Measurements from ENCODE around the gene RCHY1. TPM values are rescaled to one million over a fixed set of nuclear protein-coding genes. Genes with fewer than 3 reads are reported as not detected.

RCHY1 gene
- total RNA-seq, 2 donors from 2014 or later, result 31.4 to 41.2 TPM

DNA sequence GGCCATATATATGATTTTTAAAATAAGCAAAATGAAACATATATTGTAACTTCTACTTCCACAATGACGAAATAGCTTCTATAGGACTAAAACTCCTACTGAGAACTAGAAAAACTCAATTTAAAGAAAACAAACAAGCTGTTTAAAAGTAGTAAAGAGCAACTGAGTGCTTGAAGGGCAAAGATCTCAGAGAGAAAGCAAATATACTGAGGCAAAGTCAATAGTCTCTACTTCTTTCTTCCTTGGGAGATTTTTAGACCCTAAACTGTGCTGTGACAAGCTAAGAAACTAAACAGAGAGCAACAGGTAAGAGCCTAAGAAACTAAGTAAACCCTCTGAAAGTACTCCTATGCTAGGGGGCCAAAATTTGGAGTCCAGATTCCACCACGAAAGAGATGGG is 8.6 kb downstream of the RCHY1 start:
- TF ChIP-seq, protein P1, sequence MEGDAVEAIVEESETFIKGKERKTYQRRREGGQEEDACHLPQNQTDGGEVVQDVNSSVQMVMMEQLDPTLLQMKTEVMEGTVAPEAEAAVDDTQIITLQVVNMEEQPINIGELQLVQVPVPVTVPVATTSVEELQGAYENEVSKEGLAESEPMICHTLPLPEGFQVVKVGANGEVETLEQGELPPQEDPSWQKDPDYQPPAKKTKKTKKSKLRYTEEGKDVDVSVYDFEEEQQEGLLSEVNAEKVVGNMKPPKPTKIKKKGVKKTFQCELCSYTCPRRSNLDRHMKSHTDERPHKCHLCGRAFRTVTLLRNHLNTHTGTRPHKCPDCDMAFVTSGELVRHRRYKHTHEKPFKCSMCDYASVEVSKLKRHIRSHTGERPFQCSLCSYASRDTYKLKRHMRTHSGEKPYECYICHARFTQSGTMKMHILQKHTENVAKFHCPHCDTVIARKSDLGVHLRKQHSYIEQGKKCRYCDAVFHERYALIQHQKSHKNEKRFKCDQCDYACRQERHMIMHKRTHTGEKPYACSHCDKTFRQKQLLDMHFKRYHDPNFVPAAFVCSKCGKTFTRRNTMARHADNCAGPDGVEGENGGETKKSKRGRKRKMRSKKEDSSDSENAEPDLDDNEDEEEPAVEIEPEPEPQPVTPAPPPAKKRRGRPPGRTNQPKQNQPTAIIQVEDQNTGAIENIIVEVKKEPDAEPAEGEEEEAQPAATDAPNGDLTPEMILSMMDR (IDR thresholded peaks at IDR 0.05), result no peak
- no peaks in the 10 kb centered on the region for H3K9me3 ChIP-seq
- no peak overlapping the region for H3K9ac ChIP-seq (ENCODE audit: low read depth in 2 of 2, low read length in 2 of 2)
- H3K4me3 ChIP-seq, result no peak overlapping the region
- no peak for DNase-seq
- no peaks in the 10 kb centered on the region for H3K4me1 ChIP-seq
- H3K36me3 ChIP-seq, result no peaks in the 10 kb centered on the region
- H3K27me3 ChIP-seq, result no peaks in the 10 kb centered on the region
- intact Hi-C loops (cut with DNase I), result no loop called here
- H3K27ac ChIP-seq, result no peak overlapping the region

DNA sequence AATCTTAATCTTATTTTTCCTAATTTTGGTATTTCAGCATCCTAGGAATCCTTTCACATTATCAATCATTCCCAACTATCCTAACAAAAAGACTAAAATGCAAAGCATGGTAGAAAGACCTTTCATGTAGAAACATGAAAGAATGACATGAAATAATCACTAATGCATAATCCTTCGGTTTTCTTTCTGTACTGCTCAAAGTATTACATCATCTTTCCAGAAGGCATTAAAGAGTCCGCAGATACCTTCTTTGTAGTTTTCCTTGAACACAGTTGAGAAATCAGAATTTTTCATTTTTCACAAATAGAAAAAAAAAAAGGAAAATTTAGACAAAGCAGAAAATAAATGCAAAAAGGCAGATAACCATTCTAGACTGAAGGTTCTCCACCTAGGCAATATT is 11.5 kb downstream of the RCHY1 start:
- TF ChIP-seq, protein P1 (IDR thresholded peaks at IDR 0.05), result no peak
- intact Hi-C loops (cut with DNase I), result no loop called here
- Histone ChIP-seq H3K27me3 (no peaks in the 10 kb centered on the region), H3K9ac (ENCODE audit: low read depth in 2 of 2, low read length in 2 of 2) (no peak overlapping the region), H3K4me1 (no peaks in the 10 kb centered on the region), H3K4me3 (no peak overlapping the region), H3K27ac (no peak overlapping the region), H3K36me3 (no peaks in the 10 kb centered on the region), H3K9me3 (no peaks in the 10 kb centered on the region)
- DNase-seq, result no peak

DNA sequence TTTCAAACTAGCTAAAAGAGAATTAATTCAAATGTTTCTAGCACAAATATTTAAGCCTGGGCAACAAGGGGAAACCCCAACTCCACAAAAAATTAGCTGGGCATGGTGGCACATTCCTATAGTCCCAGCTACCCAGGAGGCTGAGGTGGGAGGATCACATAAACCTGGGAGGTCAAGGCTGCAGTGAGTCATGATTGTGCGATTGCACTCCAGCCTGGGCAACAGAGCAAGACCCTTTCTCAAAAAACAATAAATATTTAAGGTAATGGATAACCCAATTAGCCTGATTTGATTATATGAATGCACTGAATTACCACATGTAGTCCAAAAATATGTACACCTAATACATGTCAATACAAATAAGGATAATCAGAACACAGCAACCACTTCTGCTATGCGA is 14.3 kb downstream of the RCHY1 start:
- DNase-seq, result no peak
- no peaks in the 10 kb centered on the region for H3K27me3 ChIP-seq
- intact Hi-C loops (cut with DNase I), result loop anchor here (10.0 kb wide), 1 partner anchor 565 kb away; the partner anchor contains the start of gene PARM1
- TF ChIP-seq, protein P1 (IDR thresholded peaks at IDR 0.05), result no peak
- no peak overlapping the region for H3K27ac ChIP-seq
- H3K9ac ChIP-seq (ENCODE audit: low read depth in 2 of 2, low read length in 2 of 2), result no peak overlapping the region
- H3K4me3 ChIP-seq, result no peak overlapping the region
- H3K36me3 ChIP-seq, result no peaks in the 10 kb centered on the region
- H3K4me1 ChIP-seq, result no peaks in the 10 kb centered on the region
- no peaks in the 10 kb centered on the region for H3K9me3 ChIP-seq

DNA sequence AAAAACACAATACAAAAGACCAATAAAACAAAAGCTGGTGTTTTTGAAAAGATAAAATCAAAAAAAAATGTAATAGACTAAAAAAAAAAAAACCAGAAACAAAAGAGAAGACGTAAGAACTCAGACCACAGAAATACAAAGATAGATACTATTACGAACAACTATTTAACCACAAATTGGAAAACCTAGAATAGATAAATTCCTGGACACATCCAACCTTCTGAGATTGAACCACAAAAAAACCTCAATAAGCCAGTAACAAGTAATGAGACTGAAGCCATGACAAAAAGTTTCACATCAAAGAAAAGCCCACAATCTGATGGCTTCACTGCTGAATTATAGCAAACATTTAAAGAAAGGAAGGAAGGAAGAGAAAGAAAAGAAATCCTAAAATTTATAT is 16.2 kb downstream of the RCHY1 start:
- Histone ChIP-seq H3K4me3 (no peak overlapping the region), H3K27ac (no peak overlapping the region), H3K9me3 (no peaks in the 10 kb centered on the region), H3K4me1 (no peaks in the 10 kb centered on the region), H3K36me3 (no peaks in the 10 kb centered on the region), H3K27me3 (no peaks in the 10 kb centered on the region), H3K9ac (ENCODE audit: low read depth in 2 of 2, low read length in 2 of 2) (no peak overlapping the region)
- TF ChIP-seq, protein P1 (IDR thresholded peaks at IDR 0.05), result no peak
- intact Hi-C loops (cut with DNase I), result loop anchor here (10.0 kb wide), 1 partner anchor 563 kb away; the partner anchor contains the start of gene PARM1
- no peak for DNase-seq

DNA sequence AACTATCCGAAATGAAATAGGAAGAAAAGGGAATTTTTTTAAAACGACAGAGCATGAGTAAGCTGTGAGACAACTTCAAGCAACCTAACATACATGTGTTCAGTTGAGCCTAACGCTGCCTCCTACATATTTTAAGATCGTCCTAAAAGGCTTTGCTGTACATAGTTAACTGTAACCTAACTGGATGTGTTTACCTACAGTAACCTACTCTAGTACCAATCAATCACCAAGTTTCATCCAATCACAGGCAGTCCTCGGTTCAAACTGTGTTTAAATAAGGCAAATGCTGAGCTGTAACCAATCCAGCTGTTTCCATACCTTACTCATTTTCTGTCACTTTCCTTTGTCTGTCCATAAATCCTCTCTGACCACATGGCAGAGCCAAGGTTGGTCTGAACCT is 17.1 kb downstream of the RCHY1 start:
- no peaks in the 10 kb centered on the region for H3K9me3 ChIP-seq
- no peaks in the 10 kb centered on the region for H3K27me3 ChIP-seq

More for the DNA sequence above, 17.1 kb downstream of the RCHY1 start:
- TF ChIP-seq, protein P1 (IDR thresholded peaks at IDR 0.05), result no peak
- no peak overlapping the region for H3K27ac ChIP-seq
- H3K4me1 ChIP-seq, result no peaks in the 10 kb centered on the region
- intact Hi-C loops (cut with DNase I), result loop anchor here (10.0 kb wide), 1 partner anchor 562 kb away; the partner anchor contains the start of gene PARM1
- no peak for DNase-seq
- peaks cover 2% of the 10 kb centered on the region for H3K36me3 ChIP-seq
- no peak overlapping the region for H3K9ac ChIP-seq (ENCODE audit: low read depth in 2 of 2, low read length in 2 of 2)
- H3K4me3 ChIP-seq, result no peak overlapping the region

All from colonic mucosa (tissue), 4 donors.